ENCODE measurements around the gene BRI3. TPM values are rescaled to one million over a fixed set of nuclear protein-coding genes. Genes with fewer than 3 reads are reported as not detected.

The BRI3 gene
- total and polyA plus RNA-seq, 2 of the 13 experiments (the other 11 are each of a cell fraction or from before 2014, with no cell fraction given): 54.0 to 103 TPM

GRCh38 chr7:98294326-98294725 lies 12.8 kb downstream of the BRI3 start:
- Histone ChIP-seq H3K36me3 (replicated peaks in 1 of 2; ENCODE audit: control insufficient read depth in 1 of 2, insufficient read depth in 2 of 2, low read length in 2 of 2) (peaks cover 18 to 40% of the 10 kb centered on the region in 2 experiments; a peak in 4 of 5 replicates), H3K4me3 (replicated peaks in 1 of 3; ENCODE audit: insufficient read depth in 1 of 3, low read depth in 2 of 3, low read length in 3 of 3) (no peak overlapping the region), H3K79me2 (ENCODE audit: insufficient read depth, low read length) (peaks cover under 1% of the 10 kb centered on the region), H3K9ac (ENCODE audit: insufficient read depth, low read depth, low read length) (no peak overlapping the region), H3K9me3 (ENCODE audit: low read length) (no peaks in the 10 kb centered on the region), H3K4me2 (ENCODE audit: low read depth, low read length) (no peak overlapping the region), H4K20me1 (ENCODE audit: insufficient read depth, low read length) (peaks cover 13% of the 10 kb centered on the region; the same call in 1 of the 2 replicates), H3K27me3 (ENCODE audit: control insufficient read depth in 1 of 2, insufficient read depth in 2 of 2, low read length in 2 of 2) (no peaks in the 10 kb centered on the region), H3K4me1 (ENCODE audit: insufficient read depth, low read length) (0 out of 2 replicates have a peak, but pooled peaks cover 6% of the 10 kb centered on the region), H2AFZ (ENCODE audit: low read length) (no peak overlapping the region), H3K27ac (ENCODE audit: extremely low read length, insufficient read depth, low read length) (no peak overlapping the region)
- no peak for DNase-seq (ENCODE audit: low spot score)
- ATAC-seq: no peak
- BruUV-seq (replicated peaks): no TSS peak
- no peak for TF ChIP-seq MBD4 (IDR thresholded peaks at IDR 0.05; ENCODE audit: borderline replicate concordance, low read length)
- no peak for TF ChIP-seq ZNF839 (CRISPR knock-in tag; IDR thresholded peaks at IDR 0.05; ENCODE audit: borderline replicate concordance)
- TF ChIP-seq MXI1 (IDR thresholded peaks at IDR 0.05; ENCODE audit: borderline replicate concordance, low read depth, low read length): no peak
- no peak for TF ChIP-seq ZNF777 (CRISPR knock-in tag; IDR thresholded peaks at IDR 0.05)
- TF ChIP-seq CEBPZ (IDR thresholded peaks at IDR 0.05; ENCODE audit: low read length): no peak
- no peak for TF ChIP-seq ZFP82 (CRISPR knock-in tag; IDR thresholded peaks at IDR 0.05; ENCODE audit: borderline replicate concordance)
- TF ChIP-seq MYC (CRISPR knock-in tag; IDR thresholded peaks at IDR 0.05; ENCODE audit: borderline replicate concordance): no peak
- no peak for TF ChIP-seq NFATC3 (CRISPR knock-in tag; IDR thresholded peaks at IDR 0.05)
- TF ChIP-seq NCOR1 (IDR thresholded peaks at IDR 0.05; ENCODE audit: borderline replicate concordance, low read length): no peak
- TF ChIP-seq ZNF543 (CRISPR knock-in tag; IDR thresholded peaks at IDR 0.05): no peak
- TF ChIP-seq ZKSCAN5 (CRISPR knock-in tag; IDR thresholded peaks at IDR 0.05): no peak
- TF ChIP-seq ZNF501 (CRISPR knock-in tag; IDR thresholded peaks at IDR 0.05): no peak
- TF ChIP-seq HES4 (CRISPR knock-in tag; IDR thresholded peaks at IDR 0.05; ENCODE audit: borderline replicate concordance): no peak
- in situ Hi-C loops (cut with HindIII; ENCODE audit: extremely low pct_ligation_motif_present, low pct_unique_long_range_greater_than_20kb) (loop anchor here (5.0 to 10.0 kb wide), 2 partner anchors 103 to 550 kb away; no protein-coding TSS in a partner anchor), intact Hi-C loops (cut with micrococcal nuclease; ENCODE audit: unreplicated experiment) (loop anchor here (2.0 kb wide), 1 partner anchor 106 kb away; the partner anchor contains the start of gene BAIAP2L1)
- ChIA-PET CTCF (ENCODE audit: low intra/inter-chr PET ratio, low total read pairs) (interaction anchor here (1.2 to 1.6 kb wide), 2 partner anchors 107 to 451 kb away, joined by 4 to 9 read pairs; partner anchors contain the start of gene BAIAP2L1), POLR2A (interaction anchor here (1.0 to 1.2 kb wide), 2 partner anchors 12 to 123 kb away, joined by 3 to 4 read pairs; no protein-coding TSS in a partner anchor)
- WGBS (ENCODE audit: low lambda C conversion rate): 94% methylated on average over 15 of the region's 15 CpGs
- FAIRE-seq: no peak
